Measurements from ENCODE around the gene AREL1.

The AREL1 gene

DNA sequence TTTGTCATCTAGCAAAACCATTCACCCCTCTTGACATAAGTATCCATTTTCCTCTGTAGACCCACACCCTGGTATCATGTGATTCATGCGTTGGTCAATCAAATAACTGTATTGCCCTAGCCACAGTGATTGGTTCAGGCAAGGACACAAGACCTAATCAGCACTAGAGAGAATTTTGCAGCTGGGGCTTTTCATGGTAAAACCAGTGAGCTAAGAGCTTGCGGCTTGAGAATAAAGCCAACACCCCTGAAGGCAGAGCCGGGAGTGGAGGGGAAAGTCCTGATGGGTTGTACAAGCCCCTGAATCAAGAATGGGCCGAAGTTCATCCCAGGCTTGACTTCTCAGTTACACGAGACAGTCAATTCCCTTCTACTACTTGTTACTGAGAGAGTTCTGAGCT is 67.6 kb downstream of the AREL1 start:
- in situ Hi-C loops (cut with HindIII; ENCODE audit: low sequenced_read_pairs), result no loop called here
- no peak for TF ChIP-seq CTCF (IDR thresholded peaks at IDR 0.05; ENCODE audit: low read depth, low read length)
- no peak for DNase-seq (ENCODE audit: low read depth, low spot score)
- H3K4me3 ChIP-seq (ENCODE audit: low read depth, low read length), result no peak overlapping the region

- DNase-seq (ENCODE audit: low read depth, low spot score), result no peak
- no peak for TF ChIP-seq CTCF (IDR thresholded peaks at IDR 0.05; ENCODE audit: low read depth, low read length)
- H3K4me3 ChIP-seq (ENCODE audit: low read depth, low read length), result no peak overlapping the region
- in situ Hi-C loops (cut with HindIII; ENCODE audit: low sequenced_read_pairs), result no loop called here
These were observed 71.1 kb downstream of the AREL1 start for GRCh38 chr14:74641601-74642391.

- TF ChIP-seq CTCF (IDR thresholded peaks at IDR 0.05; ENCODE audit: low read depth, low read length), result no peak
- H3K4me3 ChIP-seq (ENCODE audit: low read depth, low read length), result no peak overlapping the region
- in situ Hi-C loops (cut with HindIII; ENCODE audit: low sequenced_read_pairs), result no loop called here
- DNase-seq (ENCODE audit: low read depth, low spot score), result no peak
These were observed 73.9 kb downstream of the AREL1 start for GRCh38 chr14:74638966-74639365.

GRCh38 chr14:74638066-74638465 is 74.8 kb downstream of the AREL1 start:
- no peak for TF ChIP-seq CTCF (IDR thresholded peaks at IDR 0.05; ENCODE audit: low read depth, low read length)
- H3K4me3 ChIP-seq (ENCODE audit: low read depth, low read length), result no peak overlapping the region
- DNase-seq (ENCODE audit: low read depth, low spot score), result no peak
- in situ Hi-C loops (cut with HindIII; ENCODE audit: low sequenced_read_pairs), result no loop called here

GRCh38 chr14:74637178-74637550 is 75.7 kb downstream of the AREL1 start:
- no peak for DNase-seq (ENCODE audit: low read depth, low spot score)
- in situ Hi-C loops (cut with HindIII; ENCODE audit: low sequenced_read_pairs), result no loop called here
- TF ChIP-seq CTCF (IDR thresholded peaks at IDR 0.05; ENCODE audit: low read depth, low read length), result no peak
- no peak overlapping the region for H3K4me3 ChIP-seq (ENCODE audit: low read depth, low read length)

- no peak overlapping the region for H3K4me3 ChIP-seq (ENCODE audit: low read depth, low read length)
- in situ Hi-C loops (cut with HindIII; ENCODE audit: low sequenced_read_pairs), result no loop called here
- no peak for DNase-seq (ENCODE audit: low read depth, low spot score)
- TF ChIP-seq CTCF (IDR thresholded peaks at IDR 0.05; ENCODE audit: low read depth, low read length), result no peak
These were observed 76.3 kb downstream of the AREL1 start for GRCh38 chr14:74636424-74637177.

Data from astrocyte of the spinal cord (primary cell).